SK-N-SH (cell line): ENCODE results near the gene ANKRD50.

Source experiments
- CTCF ChIP-seq: fragments of 200-600 bp; sonication (generic); IDR thresholded peaks from 2 replicates; pipeline ENCODE4 v1.6.1; 2017; ENCODE audit warnings: antibody characterized with exemption, mild to moderate bottlenecking, moderate library complexity
- FOSL2 ChIP-seq: IDR thresholded peaks from 2 replicates; pipeline ENCODE4 v1.4.0; 2012; ENCODE audit warnings: low read depth, mild to moderate bottlenecking, moderate library complexity, borderline replicate concordance
- FOXM1 ChIP-seq: IDR thresholded peaks from 2 replicates; pipeline ENCODE4 v1.4.0; 2012; ENCODE audit warnings: low read depth, mild to moderate bottlenecking
- GABPA ChIP-seq: IDR thresholded peaks from 2 replicates; pipeline ENCODE4 v1.4.0; 2012; ENCODE audit warnings: low read depth, mild to moderate bottlenecking
- POLR2AphosphoS5 ChIP-seq: IDR thresholded peaks from 2 replicates; pipeline ENCODE4 v1.6.1; 2012; ENCODE audit warnings: low read depth, low read length
- REST ChIP-seq: IDR thresholded peaks from 2 replicates; pipeline ENCODE4 v1.6.1; 2012; ENCODE audit warnings: mild to moderate bottlenecking, low read depth, low read length, moderate library complexity

GRCh38 chr4:124740501-124740900 lies 28.0 kb upstream of the ANKRD50 start:
- TF ChIP-seq REST (no peak), POLR2AphosphoS5 (no peak), CTCF (no peak), FOXM1 (no peak), FOSL2 (no peak), GABPA (no peak)
